ENCODE measurements around the gene SRSF3.
A peak's percentile ranks its signal among the peaks of the same experiment; 100 is the strongest.

The SRSF3 gene

GRCh38 chr6:36623547-36624459, 29.6 kb downstream of the SRSF3 start:
- peak; percentile 85 for DNase-seq (ENCODE audit: low spot score)

DNA sequence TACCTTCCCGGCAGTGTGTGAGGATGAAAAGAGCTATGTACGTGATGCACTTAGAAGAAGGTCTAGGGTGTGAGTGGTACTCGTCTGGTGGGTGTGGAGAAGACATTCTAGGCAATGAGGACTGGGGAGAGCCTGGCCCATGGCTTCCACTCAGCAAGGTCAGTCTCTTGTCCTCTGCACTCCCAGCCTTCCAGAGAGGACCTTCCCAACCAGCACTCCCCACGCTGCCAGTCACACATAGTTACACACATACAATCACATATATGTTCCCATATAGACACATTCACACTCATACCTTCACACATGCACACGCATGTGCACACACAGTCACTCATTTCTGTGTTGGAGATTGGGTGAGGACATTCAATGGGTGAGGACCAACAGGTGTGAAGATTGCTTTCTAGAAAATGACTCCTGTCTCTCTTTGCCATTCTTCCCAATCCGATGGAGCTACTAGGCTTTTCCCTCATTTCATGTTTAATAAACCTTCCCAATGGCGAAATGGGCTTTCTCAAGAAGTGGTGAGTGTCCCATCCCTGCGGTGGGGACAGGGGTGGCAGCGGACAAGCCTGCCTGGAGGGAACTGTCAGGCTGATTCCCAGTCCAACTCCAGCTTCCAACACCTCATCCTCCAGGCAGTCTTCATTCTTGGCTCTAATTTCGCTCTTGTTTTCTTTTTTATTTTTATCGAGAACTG, 30.4 kb downstream of the SRSF3 start:
- no peak for DNase-seq (ENCODE audit: low spot score)

- DNase-seq (ENCODE audit: low spot score) = no peak
Observed at GRCh38 chr6:36625158-36625919, 31.2 kb downstream of the SRSF3 start.

DNA sequence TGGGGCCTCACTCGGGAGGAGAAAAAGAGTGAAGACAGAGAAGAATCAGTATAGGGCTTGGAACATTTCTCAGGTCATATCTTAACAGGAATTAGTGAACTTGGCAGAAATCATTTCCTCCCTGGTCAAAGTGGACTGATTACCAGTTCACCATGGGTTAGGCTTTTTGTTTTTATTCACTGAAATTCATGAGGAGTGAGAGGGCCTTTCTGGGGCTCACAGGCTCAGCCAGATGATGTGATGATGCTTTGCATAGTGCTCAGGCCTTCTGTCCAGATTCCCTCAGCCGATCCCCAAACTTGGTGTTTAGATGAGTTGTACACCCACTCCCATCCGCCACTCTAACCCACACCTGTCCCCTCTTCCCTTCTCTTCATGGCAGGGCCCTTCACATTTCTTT, 32.5 kb downstream of the SRSF3 start:
- no peak for DNase-seq (ENCODE audit: low spot score)

GRCh38 chr6:36627141-36627540, 33.0 kb downstream of the SRSF3 start:
- no peak for DNase-seq (ENCODE audit: low spot score)

GRCh38 chr6:36627801-36628246, 33.7 kb downstream of the SRSF3 start:
- no peak for DNase-seq (ENCODE audit: low spot score)

DNA sequence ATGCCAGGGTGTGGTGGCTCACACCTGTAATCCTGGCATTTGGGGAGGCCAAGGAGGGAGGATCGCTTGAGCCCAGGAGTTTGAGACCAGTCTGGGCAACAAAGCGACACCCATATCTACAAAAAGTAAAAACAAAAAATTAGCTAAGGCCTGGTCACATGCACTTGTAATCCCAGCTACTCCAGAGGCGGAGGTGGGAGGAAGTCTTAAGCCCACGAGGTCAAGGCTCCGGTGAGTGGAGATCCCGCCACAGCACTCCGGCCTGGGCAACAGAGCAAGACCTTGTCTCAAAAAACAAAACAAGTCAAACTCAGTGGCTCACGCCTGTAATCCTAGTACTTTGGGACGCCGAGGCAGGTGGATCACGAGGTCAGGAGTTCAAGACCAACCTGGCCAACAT, 35.6 kb downstream of the SRSF3 start:
- DNase-seq (ENCODE audit: low spot score) = no peak

- DNase-seq (ENCODE audit: low spot score) = no peak
Observed at GRCh38 chr6:36631326-36632011, 37.3 kb downstream of the SRSF3 start.

GRCh38 chr6:36633370-36633769, 39.2 kb downstream of the SRSF3 start:
- no peak for DNase-seq (ENCODE audit: low spot score)

DNA sequence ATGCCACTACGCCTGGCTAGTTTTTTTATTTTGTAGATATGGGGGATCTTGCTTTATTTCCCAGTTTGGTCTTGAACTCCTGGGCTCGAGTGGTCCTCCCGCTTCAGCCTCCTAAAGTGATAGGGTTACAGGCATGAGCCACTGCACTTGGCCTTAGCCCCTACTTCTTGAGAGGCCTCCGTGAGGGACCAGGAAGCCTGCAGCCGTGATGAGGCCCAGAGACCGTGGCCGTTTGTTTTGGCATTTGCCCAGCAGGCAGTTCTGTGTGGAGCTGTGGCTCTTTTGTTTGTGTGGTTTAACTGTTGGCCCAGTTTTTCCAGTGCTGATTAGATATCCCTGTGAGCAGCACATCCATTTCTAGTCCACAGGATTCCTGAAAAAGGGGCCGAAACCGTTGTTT, 39.8 kb downstream of the SRSF3 start:
- DNase-seq (ENCODE audit: low spot score) = no peak

- DNase-seq (ENCODE audit: low spot score) = no peak
Observed at GRCh38 chr6:36634317-36635108, 40.4 kb downstream of the SRSF3 start.

GRCh38 chr6:36636283-36636682, 42.1 kb downstream of the SRSF3 start:
- no peak for DNase-seq (ENCODE audit: low spot score)

GRCh38 chr6:36636687-36637418, 42.7 kb downstream of the SRSF3 start:
- no peak for DNase-seq (ENCODE audit: low spot score)

- no peak for DNase-seq (ENCODE audit: low spot score)
Observed at GRCh38 chr6:36638579-36638978, 44.4 kb downstream of the SRSF3 start.

DNA sequence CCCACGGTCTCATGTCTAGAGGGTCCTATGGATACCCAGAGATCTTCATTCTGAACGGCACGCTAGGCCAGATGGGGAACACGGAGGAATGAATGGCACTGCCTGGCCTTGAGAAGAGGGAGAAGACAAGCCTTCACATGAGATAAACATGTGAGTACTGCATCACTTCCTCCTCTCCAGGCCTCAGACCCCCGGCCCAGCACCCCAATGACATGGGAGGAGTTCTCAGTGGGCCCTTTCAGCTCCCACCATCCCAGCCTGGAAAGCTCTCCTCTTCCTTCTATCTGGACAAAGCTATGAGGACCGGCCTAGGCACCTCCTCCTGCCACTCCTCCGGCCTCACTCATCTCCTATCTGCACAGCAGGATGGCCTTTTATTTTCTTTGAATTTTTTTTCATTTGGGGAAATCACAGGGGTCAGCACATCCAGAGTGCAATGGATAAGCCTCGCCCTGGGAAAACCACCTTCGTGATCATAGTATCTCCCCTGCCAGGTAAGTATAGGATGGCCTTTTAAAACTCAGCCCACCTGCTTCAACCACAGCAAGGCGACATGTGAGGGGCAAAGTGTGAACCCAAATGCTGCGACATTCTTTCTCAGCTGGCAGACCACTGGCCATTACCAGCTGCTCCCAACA, 45.1 kb downstream of the SRSF3 start:
- no peak for DNase-seq (ENCODE audit: low spot score)

GRCh38 chr6:36641543-36641942, 47.4 kb downstream of the SRSF3 start:
- no peak for DNase-seq (ENCODE audit: low spot score)

DNA sequence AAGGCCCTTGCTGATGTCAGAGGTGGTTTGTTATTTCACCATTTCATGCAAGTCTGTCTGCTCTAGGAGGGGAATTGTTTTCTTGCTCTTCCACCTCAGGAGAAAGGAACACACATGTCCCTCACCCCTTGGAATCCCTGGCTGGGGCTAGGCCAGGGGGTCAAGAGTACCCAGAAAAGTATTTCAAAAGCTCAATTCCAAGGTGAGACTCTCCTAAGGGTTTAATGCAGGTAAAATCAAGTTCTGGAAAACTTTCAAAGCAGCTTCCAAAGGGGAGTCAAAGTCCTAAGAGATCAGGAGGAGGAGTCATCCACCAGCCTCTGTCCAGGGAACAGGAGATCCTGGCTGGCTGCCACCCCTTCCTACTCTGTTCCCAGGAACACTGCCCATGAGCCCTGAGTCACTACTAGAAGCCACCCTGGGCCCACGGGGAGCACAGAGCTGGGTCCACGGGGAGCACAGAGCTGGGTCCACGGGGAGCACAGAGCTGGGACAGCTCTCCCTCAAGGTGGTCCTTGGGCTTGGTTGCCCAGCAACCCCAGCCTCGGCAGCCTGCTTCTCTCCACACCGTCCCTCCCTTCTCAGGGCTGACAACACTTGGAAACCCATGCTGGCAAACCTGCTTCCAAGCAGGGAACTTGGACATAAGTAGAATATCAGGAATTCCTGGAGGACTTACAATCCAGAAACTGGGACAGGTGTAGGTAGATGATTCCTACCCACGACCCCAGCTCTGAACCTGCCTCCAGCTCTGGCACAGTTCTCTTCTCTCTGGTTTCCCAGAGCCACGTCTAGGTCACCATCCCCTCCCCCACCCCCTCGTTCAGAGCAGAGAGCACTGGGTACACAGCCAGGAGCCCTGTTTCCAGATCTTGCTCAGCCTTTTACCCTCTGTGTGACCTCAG, 49.0 kb downstream of the SRSF3 start:
- no peak for DNase-seq (ENCODE audit: low spot score)

- no peak for DNase-seq (ENCODE audit: low spot score)
Observed at GRCh38 chr6:36643977-36644376, 49.8 kb downstream of the SRSF3 start.

DNA sequence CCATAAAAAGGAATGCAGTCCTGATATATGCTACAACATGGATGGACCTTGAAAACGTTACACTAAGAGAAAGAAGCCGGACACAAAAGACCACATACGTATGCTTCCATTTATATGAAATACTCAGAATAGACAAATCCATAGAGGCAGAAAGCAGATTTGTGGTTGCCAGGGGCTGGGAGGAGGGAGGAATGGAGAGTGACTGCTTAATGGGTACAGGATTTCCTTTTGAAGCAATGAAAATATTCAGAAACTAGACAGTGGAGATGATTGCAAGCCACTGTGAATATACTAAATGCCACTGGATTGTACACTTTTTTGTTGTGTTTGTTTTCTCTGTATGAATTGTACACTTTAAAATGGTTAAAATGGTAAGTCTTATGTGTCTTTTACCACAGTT, 54.9 kb downstream of the SRSF3 start:
- DNase-seq (ENCODE audit: low spot score) = no peak
